GM12873 (cell line): ENCODE results near the gene SEC14L2.

Experiments
- CTCF ChIP-seq: IDR thresholded peaks from 2 replicates; pipeline ENCODE4 v1.5.1; 2012; ENCODE audit warnings: low read depth, mild to moderate bottlenecking, moderate library complexity, low read length, control low read depth; ENCODE audit not compliant: insufficient read depth; ENCODE audit errors: missing control alignments

Gene SEC14L2

DNA sequence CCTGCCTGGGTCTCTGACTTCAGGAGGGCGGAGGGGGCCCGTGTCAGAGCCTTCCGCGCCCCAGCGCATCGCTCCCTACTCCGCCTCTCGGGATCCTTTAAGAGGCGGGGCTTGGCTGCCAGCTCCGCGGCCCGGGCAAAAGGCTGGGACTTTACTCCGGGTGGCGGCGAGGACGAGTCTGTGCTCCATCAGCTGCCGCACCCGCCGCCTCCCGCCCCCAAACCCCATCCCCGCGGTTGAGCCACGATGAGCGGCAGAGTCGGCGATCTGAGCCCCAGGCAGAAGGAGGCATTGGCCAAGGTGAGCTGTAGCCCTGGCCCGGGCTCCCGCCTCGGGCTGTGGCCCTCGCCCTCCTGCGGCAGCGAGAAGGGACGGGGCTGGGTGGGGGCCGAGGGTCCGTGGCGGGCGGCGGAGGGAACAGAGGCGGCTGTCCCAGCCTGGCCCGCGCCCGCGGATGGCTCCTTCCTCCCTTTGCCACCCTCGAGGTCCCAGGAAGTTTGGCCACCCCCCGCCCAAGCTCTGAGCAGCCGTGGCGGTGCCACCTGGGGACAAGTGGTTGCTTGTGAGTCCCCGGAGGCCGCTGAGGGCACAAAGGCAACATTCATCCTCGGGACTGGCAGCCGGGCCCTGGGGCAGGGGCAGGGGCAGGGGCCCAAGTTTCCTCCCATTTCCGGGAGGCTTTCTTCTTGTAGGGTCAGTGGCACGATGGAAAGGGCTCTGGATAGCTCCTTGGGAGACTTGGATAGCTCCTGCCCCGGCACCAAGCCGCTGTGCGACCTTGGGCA is at the start of gene SEC14L2:
Gene SEC14L2, plus strand, starts transcription at position 148 of the 785 bp plus-strand sequence. Its CDS starts 99 bp downstream, at position 247.
- TF ChIP-seq CTCF, result no peak

DNA sequence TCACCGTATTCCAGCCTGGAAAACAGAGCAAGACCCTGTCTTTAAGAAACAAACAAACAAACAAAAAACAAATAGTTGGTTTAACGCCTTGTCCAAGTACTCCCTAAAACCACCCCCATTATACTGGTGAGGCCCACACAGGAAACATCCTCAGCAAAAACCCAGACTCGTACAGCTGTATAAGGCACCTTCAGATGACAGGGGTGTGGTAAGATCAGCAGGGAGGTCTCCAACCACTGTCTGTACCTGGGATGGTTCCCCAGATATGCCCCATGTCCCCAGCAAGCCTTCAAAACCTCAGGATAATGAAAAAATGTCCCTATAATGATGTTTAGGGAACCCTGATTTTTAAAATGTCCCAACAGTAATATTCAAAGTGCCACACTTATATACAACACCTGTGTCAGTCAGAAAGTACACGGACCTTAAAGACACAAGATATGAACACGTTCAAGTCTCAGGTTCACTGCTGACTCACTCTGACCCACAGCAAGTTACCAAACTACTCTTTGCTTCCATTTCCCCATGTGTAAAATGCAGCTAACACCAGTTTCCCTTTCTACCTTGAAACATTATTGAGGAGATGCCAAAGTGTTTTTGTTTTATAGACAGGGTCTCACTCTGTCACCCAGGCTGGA is 49.4 kb upstream of the SEC14L2 start:
- TF ChIP-seq CTCF, result no peak

DNA sequence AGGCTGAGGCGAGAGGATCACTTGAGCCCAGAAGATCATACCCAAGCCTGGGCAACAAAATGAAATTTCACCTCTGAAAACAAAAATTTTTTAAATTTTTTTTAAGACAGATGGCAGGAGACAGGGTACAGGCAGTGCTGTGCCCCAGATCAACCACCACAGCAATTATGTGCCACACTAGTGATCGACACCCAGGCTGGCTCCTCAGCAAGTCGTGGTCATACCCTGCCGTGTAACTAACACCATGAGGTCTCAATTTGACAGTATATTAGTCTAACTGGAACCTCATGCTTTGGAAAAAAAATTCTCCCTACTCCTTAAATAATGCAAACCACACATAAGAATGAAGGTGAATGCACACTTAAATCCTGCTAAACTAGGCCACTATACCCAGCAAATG is 48.4 kb upstream of the SEC14L2 start:
- TF ChIP-seq CTCF, result no peak

DNA sequence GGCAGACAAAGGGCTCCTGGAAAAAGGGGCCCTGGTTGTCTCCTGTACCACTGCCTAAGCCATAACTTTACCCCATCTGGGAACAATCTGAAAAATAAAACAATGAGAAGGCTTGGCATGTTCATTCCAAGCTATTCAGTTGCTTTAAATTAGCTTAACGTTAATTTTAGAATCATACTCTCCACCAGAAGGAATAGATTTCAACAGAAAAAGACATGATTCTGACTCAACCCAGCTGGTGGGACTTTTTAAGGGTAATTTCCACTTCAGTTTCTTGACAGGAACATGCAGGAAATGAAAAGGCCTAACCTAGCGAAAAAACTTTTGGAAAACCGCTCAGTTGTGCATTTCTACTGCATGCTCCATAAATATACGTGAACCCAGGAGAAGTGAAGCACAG is 48.0 kb upstream of the SEC14L2 start:
- TF ChIP-seq CTCF, result no peak

DNA sequence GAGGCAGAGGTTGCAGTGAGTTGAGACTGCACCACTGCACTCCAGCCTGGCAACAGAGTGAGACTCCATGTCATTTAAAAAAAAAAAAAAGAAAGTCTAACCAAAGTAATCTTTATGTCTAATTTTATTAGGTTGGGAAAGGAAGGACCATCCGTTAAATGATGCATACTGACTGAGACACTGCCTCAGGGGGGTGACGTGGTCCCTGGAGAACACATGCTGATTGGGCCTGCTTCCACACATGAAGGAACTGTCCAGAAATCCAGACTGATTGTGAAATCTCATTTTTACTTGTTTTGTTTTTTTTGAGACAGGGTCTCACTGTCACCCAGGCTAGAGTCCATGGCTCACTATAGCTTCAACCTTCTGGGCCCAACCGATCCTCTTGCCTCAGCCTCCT is 45.6 kb upstream of the SEC14L2 start:
- TF ChIP-seq CTCF, result no peak

DNA sequence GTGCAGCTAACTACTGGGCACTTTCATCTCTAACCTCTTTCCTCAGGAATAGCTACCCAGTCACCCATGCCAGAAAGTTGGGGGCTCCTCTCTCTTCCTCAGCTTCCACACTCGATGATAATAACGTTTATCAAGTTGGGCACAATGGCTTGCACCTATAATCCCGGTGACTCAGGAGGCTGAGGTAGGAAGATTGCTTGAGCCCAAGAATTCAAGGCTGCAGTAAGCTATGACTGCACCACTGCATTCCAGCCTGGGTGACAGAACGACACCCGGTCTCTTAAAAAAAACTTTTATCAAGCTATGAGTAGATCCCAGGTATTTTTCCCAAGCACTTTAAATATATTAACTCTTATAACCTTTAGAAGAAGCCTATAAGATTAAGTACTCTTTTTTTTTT is 42.2 kb upstream of the SEC14L2 start:
- no peak for TF ChIP-seq CTCF

DNA sequence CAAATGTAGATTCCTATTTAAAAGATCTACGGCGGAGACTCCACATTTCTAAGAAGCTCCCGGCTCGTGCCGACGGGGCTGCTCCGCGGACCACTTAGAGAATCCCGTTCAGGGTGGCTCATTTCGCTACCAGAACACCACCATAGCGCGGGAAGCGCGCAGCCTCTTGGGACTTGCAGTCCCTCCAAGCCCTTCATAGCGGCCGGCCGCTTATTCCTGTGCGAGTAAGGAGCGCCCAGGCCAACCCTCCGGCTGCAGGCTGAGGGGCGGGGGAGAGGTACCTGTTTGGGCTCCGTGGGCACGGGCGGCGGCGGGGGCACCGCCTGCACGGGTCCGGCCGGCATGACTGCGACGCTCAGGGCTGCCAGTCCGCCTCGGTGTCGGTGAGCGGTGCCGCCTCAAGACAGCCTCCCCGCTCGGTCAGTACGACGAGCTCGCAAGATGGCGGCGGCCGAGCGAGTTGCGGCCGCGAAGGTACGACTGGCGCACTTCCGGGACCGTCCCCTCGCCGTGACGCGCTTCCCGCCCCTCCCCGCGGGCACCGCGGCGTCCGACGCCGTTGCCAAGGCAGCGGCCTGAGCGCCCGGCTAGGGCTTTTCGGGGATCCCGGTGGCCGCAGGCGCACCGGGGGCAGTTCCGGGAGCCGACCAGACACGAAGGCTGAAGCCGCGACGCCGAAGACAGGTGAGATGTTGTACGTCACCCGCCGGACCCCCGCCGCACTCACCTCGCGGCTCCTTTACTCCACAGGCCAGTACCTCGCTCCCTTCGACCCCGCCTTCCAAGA is 40.2 kb upstream of the SEC14L2 start, which contains the start of the genes CCDC157 and SF3A1:
Gene CCDC157, plus strand, starts transcription at position 559 of the 787 bp plus-strand sequence. CDS start 8,994 bp downstream, outside the sequence.
Gene SF3A1, minus strand, starts transcription at position 446 of the 787 bp plus-strand sequence. Its CDS starts 102 bp downstream, at position 344.
- TF ChIP-seq CTCF, result no peak
